Activated naive CD8-positive, alpha-beta T cell treated with anti-CD3 and anti-CD28 coated beads, Interleukin-2, amount 10 ng/mL, durations not matched to agents 7 days and 5 days (primary cell): ENCODE results near the gene UNC5B. TPM values are rescaled to one million over a fixed set of nuclear protein-coding genes. Genes with fewer than 3 reads are reported as not detected.

Source experiments
- ATAC-seq: fragments of 150-1000 bp; cut with Tn5 transposase; one replicate; pipeline ENCODE4 v1.10.0; 2021; ENCODE audit warnings: low read depth, moderate library complexity
- POLR2A ChIA-PET: fragments of 350-600 bp; sonication (Branson Sonifier 250); formaldehyde crosslinking; loops from one replicate; lab custom pipeline; 2021; ENCODE audit warnings: antibody characterized with exemption; lab: Charles Lee
- DNase-seq: peaks from one replicate; pipeline ENCODE4 v3.0.0; 2021
- H3K27ac Mint-ChIP-seq: one replicate; pipeline ENCODE4 v1.8.0; 2022; ENCODE audit warnings: mild to moderate bottlenecking, mixed read lengths
- H3K27me3 Mint-ChIP-seq: one replicate; pipeline ENCODE4 v1.8.0; 2022; ENCODE audit warnings: mild to moderate bottlenecking, moderate library complexity, mixed read lengths
- H3K36me3 Mint-ChIP-seq: one replicate; pipeline ENCODE4 v1.8.0; 2021; ENCODE audit warnings: mild to moderate bottlenecking, mixed read lengths
- H3K4me1 Mint-ChIP-seq: one replicate; pipeline ENCODE4 v1.8.0; 2021; ENCODE audit warnings: mixed read lengths
- H3K4me3 Mint-ChIP-seq: one replicate; pipeline ENCODE4 v1.8.0; 2022; ENCODE audit warnings: mild to moderate bottlenecking, moderate library complexity, mixed read lengths
- H3K9me3 Mint-ChIP-seq: one replicate; pipeline ENCODE4 v1.8.0; 2021; ENCODE audit warnings: mixed read lengths
- total RNA-seq, 2 experiments: library from RNA; stranded (reverse); gene quantifications; one replicate each; pipeline ENCODE4 v1.2.3, GENCODE V29; 2021

Gene UNC5B
- total RNA-seq, 2 experiments from 2014 or later, result 0.03 TPM; not detected in 1

DNA sequence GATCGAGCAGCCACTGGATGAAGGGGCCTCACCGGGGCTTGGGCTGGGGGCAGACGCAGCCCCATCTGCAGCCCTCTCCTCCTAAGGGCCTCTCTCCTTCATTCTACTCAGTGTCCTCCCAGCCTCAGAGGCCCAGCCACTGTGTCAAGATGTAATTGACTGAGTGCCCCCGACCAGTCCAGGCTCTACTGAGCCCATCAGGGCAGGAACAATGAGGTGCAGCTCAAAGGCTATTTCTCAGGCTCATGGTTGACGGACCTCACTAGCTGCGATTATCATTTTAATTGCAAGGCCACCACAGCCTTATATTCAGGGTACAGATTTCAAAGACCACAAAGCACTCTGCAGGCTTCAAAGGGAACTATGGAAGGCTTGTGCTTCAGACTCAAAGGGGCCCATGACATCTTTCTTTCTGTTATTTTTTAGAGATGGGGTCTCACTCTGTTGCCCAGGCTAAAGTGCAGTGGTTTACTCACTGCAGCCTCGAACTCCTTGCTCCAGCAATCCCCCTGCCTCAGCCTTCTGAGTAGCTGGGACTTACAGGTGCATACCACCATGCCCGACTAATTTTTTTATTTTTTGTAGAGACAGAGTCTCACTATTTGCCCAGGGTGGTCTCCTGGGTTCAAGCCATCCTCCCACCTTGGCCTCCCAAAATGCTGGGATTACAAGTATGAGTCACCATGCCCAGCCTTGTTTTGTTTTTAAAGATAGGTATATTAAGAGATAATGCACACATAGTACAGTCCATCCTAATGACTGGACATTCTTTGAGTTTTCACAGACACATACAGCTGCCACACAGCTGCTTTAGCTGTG is 130.4 kb downstream of the UNC5B start:
- H3K9me3 Mint-ChIP-seq, result no peaks in the 10 kb centered on the region
- no peaks in the 10 kb centered on the region for H3K4me1 Mint-ChIP-seq
- DNase-seq, result no peak
- POLR2A ChIA-PET, result no interaction called here
- no peak overlapping the region for H3K27ac Mint-ChIP-seq
- H3K27me3 Mint-ChIP-seq, result no peaks in the 10 kb centered on the region
- no peaks in the 10 kb centered on the region for H3K36me3 Mint-ChIP-seq
- no peak for ATAC-seq
- H3K4me3 Mint-ChIP-seq, result no peak overlapping the region

DNA sequence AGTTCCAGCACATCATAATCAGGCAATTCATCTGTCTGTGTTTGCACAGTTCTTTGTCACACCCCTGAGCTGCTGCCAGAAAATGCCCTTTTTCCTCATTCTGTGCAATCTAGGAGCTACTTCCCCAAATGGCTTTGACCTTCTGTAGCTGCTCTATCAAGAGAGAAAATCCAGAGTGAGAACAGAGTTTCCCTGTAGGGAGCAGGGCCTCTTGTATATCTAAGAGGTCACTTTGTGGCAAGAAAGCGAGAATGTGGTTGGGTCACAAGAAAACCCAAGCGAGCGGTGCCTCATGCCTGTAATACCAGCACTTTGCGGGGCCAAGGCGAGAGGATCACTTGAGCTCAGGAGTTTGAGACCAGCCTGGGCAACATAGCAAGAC is 131.0 kb downstream of the UNC5B start:
- no peak overlapping the region for H3K27ac Mint-ChIP-seq
- DNase-seq (no peak), ATAC-seq (no peak)
- H3K27me3 Mint-ChIP-seq, result no peaks in the 10 kb centered on the region
- H3K36me3 Mint-ChIP-seq, result no peaks in the 10 kb centered on the region
- no peak overlapping the region for H3K4me3 Mint-ChIP-seq
- no peaks in the 10 kb centered on the region for H3K4me1 Mint-ChIP-seq
- POLR2A ChIA-PET, result no interaction called here
- H3K9me3 Mint-ChIP-seq, result no peaks in the 10 kb centered on the region

DNA sequence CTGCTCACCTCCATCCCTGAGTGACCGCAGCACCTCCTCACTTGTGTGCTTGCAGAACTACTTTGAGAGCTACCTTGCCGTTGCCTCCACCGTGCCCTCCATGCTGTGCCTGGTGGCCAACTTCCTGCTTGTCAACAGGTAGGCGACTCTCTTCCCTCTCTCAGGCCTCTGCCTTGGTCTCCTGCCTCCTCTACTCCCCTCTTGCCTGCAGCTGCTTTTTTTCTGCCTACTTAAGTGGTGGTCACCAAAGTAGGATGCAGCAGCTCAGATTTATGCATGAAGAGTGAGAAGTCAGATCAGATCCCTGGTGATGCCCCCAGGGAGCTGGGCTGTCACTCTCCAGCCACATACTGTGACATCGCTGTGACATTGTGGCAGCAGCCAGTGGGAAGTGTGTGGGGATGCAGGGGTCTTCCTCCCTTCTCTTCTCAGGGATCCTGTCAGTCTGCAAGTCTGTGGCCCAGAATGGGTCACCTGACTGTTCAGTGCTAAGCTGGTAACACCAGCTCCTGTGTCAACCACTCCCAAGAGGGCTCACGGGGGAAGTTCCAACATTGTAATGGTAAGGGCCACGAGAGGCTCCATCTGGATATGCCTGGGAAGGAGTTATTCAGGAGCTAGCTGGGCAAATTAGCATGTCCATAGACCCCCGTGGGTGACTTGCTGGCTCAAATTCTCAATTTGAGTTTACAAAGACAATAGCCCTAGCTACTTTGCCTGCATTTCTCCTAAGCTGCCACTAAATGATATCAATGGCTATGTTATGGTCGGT is 132.0 kb downstream of the UNC5B start:
- no peak for ATAC-seq
- POLR2A ChIA-PET, result no interaction called here
- no peaks in the 10 kb centered on the region for H3K9me3 Mint-ChIP-seq

DNA sequence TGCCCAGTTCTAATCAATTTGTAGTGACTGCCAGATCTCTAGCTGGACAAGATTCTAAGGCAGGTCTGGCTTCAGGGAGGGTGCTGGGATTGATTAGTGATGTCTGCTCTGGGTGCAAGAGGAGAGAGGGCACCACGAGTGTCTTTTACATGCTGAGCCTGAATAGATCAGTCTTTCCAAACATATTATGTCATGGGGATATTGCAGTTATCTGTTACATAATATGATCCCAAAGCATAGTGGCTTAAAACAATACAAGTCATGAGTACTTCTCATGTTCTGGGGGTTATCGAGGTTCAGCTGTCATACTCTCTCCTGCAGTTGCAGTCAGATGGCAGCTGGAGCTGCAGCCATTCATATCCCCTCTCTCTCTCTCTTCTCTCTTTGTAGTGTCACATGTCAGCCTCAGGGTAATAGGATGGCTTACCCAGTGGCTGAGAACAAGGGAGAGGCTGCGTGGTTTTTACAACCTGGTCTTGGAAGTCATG is 132.7 kb downstream of the UNC5B start:
- no peaks in the 10 kb centered on the region for H3K36me3 Mint-ChIP-seq
- H3K4me3 Mint-ChIP-seq, result no peak overlapping the region
- DNase-seq (no peak), ATAC-seq (no peak)
- H3K4me1 Mint-ChIP-seq, result no peaks in the 10 kb centered on the region
- H3K27me3 Mint-ChIP-seq, result no peaks in the 10 kb centered on the region
- H3K9me3 Mint-ChIP-seq, result no peaks in the 10 kb centered on the region
- no peak overlapping the region for H3K27ac Mint-ChIP-seq
- POLR2A ChIA-PET, result no interaction called here

More for the DNA sequence above, 132.0 kb downstream of the UNC5B start:
- Mint-ChIP-seq H3K27me3 (no peaks in the 10 kb centered on the region), H3K36me3 (no peaks in the 10 kb centered on the region), H3K27ac (no peak overlapping the region), H3K4me1 (no peaks in the 10 kb centered on the region), H3K4me3 (no peak overlapping the region)
- DNase-seq, result no peak

DNA sequence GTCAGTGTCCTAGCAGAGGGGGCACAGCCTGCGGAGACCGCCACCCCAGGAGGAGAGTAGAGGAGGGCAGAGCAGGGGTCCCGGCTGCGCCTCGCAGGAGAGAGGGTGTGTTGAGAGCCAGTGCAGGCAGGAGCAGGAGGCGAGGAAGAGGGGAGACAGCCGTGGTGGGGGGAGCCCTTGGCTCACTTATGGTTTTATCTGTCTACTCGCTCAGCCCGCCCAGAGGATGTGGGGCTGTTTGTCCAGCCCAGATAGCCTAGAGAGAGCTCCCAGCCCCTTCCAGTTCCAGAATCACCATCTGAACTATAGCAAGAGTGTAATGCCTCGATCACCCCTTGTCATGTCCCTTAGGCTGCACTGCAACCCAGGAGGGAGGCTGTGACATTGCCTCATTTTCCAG is 133.3 kb downstream of the UNC5B start:
- no peak for DNase-seq
- Mint-ChIP-seq H3K4me3 (no peak overlapping the region), H3K9me3 (no peaks in the 10 kb centered on the region), H3K27me3 (no peaks in the 10 kb centered on the region), H3K4me1 (no peaks in the 10 kb centered on the region), H3K36me3 (no peaks in the 10 kb centered on the region), H3K27ac (no peak overlapping the region)
- POLR2A ChIA-PET, result no interaction called here
- no peak for ATAC-seq

DNA sequence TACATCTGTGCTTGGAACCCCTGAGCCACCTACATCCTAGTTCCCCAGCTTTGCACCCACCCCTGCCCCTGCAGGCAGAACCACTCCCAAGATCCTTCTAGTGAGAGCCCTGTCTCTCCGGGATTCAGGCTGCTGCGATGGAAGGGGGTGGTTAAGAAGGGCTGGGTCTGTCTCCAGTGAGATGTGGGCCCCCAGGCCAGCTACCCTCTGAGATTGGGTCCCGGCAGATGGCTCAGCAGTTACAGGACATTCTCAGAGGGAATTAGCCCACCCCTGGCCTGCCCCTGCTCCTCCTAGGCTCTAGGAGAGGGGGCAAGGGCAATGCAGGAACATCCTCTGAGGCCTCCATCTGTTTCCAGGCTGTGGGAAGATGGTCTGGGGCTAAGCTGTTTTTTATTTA is 134.4 kb downstream of the UNC5B start:
- H3K36me3 Mint-ChIP-seq, result no peaks in the 10 kb centered on the region
- no peaks in the 10 kb centered on the region for H3K9me3 Mint-ChIP-seq
- DNase-seq (no peak), ATAC-seq (no peak)
- no peaks in the 10 kb centered on the region for H3K4me1 Mint-ChIP-seq
- H3K4me3 Mint-ChIP-seq, result no peak overlapping the region
- POLR2A ChIA-PET, result no interaction called here
- no peak overlapping the region for H3K27ac Mint-ChIP-seq
- no peaks in the 10 kb centered on the region for H3K27me3 Mint-ChIP-seq

DNA sequence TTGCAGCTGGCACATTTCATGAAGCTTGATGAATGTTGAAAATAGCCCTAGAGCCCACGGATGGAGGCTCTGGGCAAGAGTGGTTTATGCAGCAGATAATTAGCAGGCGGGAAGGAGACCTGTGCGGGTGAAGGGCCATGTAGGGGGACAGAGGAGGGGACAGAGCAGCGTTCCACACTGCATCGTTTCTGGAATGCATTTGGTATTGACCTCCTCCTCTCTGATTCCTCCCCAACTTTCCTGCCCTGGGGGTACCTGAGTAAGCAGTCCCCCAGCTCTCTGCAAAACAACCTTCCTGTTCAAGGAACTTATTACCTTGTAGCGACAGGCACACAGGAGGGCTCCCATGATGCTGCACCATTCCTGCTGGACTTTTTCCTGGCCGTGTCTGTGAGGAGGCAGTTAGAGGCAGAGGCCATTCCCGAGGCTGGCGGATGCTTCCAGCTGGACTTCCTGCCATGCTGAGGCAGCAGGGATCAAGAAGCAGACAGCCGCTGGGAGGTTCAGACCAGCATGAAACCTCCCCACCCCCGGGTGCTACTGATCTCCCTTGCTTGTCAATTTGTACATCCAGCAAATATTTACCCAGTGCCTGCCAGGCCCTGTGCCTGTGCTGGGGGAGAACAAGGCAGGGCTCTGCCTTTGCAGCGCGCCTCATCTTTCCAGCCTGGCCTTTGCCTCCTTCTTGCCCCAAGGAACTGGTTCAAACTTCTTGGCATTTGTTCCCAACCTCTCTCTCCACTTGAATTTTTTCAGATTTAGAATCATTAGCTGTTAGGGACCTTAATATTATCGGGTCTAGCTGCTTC is 135.4 kb downstream of the UNC5B start:
- Mint-ChIP-seq H3K4me3 (no peak overlapping the region), H3K27ac (no peak overlapping the region), H3K4me1 (no peaks in the 10 kb centered on the region), H3K9me3 (no peaks in the 10 kb centered on the region), H3K36me3 (no peaks in the 10 kb centered on the region), H3K27me3 (no peaks in the 10 kb centered on the region)
- ATAC-seq (no peak), DNase-seq (no peak)
- POLR2A ChIA-PET, result no interaction called here

DNA sequence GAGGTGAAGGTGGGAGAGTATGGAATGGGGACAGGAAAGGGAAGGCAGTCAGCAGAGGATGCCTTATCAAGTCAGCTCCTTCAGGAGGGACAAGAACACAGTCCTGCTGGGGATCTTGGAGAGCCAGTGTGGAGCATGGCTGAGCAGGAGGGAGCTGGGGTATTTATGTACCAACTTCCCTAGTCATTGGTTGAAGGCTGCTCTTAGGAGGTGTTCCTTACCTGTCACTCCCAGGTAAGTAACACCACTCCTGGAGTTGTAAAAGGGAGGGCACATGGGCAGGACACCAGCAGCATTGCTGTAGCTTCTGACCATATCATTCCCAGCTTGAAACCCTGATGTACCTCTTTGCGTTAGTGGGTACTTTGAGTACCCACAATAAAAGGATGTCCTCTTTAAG is 136.5 kb downstream of the UNC5B start:
- Mint-ChIP-seq H3K9me3 (no peaks in the 10 kb centered on the region), H3K27ac (no peak overlapping the region), H3K4me1 (peaks cover 2% of the 10 kb centered on the region), H3K27me3 (no peaks in the 10 kb centered on the region), H3K4me3 (no peak overlapping the region), H3K36me3 (no peaks in the 10 kb centered on the region)
- no peak for ATAC-seq
- POLR2A ChIA-PET, result interaction anchor here (0.5 kb wide), 1 partner anchor 23 kb away, joined by 3 read pairs; no protein-coding TSS in a partner anchor
- no peak for DNase-seq

DNA sequence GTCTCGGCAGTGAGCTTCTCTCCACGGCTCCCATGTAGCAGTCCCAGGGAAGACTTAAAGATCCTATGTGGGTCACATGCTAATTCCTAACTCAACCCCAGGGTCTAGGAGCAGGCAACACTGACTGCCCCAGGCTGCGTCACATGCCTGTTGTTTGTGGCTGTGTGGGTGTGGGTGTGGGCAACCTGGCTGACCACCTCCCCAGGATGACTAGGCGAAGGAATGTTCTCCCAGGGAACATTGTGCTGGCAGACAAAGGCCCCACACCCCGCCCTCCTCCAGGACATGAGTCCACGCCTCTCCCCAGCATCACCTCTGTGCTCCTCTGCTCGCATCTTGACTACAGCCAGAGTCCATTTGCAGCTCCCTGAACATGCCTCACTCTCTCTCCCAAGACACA is 137.0 kb downstream of the UNC5B start:
- H3K9me3 Mint-ChIP-seq, result no peaks in the 10 kb centered on the region
- ATAC-seq, result no peak
- H3K36me3 Mint-ChIP-seq, result no peaks in the 10 kb centered on the region
- no peak for DNase-seq
- POLR2A ChIA-PET, result no interaction called here
- peaks cover 2% of the 10 kb centered on the region for H3K4me1 Mint-ChIP-seq
- H3K27ac Mint-ChIP-seq, result no peak overlapping the region
- H3K27me3 Mint-ChIP-seq, result no peaks in the 10 kb centered on the region
- H3K4me3 Mint-ChIP-seq, result no peak overlapping the region

DNA sequence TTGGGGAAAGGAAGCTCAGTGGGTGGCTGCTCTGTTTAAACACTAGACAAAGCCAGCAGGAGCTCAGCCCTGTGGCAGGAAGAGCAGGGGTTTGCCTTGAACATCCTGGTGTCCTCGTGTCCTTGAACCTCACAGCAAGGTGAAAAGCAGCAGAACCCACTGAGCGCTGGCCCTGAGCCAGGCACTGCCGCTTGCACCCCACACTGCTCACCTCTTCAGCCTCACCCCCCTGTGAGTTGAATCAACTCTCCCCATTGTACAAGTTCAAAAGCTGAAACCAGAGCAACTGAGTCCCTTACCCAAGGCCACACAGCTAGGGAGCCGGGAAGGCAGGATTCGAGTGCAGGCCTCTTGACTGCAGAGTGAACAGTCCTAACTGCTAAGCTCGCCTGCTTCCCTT is 138.7 kb downstream of the UNC5B start:
- Mint-ChIP-seq H3K27me3 (no peaks in the 10 kb centered on the region), H3K27ac (no peak overlapping the region), H3K4me1 (peaks cover 2% of the 10 kb centered on the region), H3K4me3 (no peak overlapping the region), H3K9me3 (no peaks in the 10 kb centered on the region), H3K36me3 (no peaks in the 10 kb centered on the region)
- no peak for DNase-seq
- POLR2A ChIA-PET, result no interaction called here
- no peak for ATAC-seq

DNA sequence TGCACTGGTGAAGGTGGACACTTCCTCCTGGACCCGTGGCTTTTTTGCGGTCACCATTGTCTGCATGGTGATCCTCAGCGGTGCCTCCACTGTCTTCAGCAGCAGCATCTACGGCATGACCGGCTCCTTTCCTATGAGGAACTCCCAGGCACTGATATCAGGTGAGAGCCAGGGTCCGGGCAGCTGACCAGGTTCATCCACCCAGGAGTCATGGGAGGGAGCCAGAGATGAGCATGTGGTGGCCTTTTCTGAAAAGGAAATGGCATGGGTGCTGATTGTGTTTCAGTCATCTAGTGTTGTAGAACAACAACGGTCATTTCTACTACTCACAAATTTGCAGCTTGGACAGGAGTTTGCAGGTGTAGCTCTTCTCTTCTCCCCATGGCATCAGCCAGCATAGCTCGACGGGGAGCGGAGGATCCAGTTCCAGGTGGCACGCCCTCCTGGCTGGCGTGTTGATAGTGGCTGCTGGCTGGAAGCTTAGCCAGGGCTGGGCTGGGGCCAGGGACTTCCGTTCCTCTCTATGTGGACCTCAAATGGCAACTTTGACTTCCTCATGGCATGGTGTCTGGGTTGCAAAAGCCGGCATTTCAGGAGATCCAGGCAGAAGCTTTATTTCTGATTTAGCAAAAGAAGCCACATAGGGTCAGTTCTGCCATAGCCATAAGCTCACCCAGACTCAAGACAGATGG is 139.4 kb downstream of the UNC5B start:
- no peak for ATAC-seq
- H3K4me1 Mint-ChIP-seq, result peaks cover 2% of the 10 kb centered on the region

More for the DNA sequence above, 139.4 kb downstream of the UNC5B start:
- H3K36me3 Mint-ChIP-seq, result no peaks in the 10 kb centered on the region
- no peak overlapping the region for H3K27ac Mint-ChIP-seq
- POLR2A ChIA-PET, result no interaction called here
- H3K27me3 Mint-ChIP-seq, result no peaks in the 10 kb centered on the region
- H3K4me3 Mint-ChIP-seq, result no peak overlapping the region
- no peaks in the 10 kb centered on the region for H3K9me3 Mint-ChIP-seq
- DNase-seq, result no peak
